Stimulated activated CD8-positive, alpha-beta memory T cell treated with anti-CD3 and anti-CD28 coated beads, Interleukin-4, amount 100 ng/mL, for 48 hours (primary cell): Measurements from ENCODE around the gene NPHP1.
"Not testable (repeated sequence)": the region's sequence is repeated elsewhere in the genome, so short reads cannot be mapped to it uniquely, and the experiment has no call there.

Source experiments
- DNase-seq: peaks from one replicate; pipeline ENCODE4 v3.0.0-alpha.2; 2020

The NPHP1 gene

DNA sequence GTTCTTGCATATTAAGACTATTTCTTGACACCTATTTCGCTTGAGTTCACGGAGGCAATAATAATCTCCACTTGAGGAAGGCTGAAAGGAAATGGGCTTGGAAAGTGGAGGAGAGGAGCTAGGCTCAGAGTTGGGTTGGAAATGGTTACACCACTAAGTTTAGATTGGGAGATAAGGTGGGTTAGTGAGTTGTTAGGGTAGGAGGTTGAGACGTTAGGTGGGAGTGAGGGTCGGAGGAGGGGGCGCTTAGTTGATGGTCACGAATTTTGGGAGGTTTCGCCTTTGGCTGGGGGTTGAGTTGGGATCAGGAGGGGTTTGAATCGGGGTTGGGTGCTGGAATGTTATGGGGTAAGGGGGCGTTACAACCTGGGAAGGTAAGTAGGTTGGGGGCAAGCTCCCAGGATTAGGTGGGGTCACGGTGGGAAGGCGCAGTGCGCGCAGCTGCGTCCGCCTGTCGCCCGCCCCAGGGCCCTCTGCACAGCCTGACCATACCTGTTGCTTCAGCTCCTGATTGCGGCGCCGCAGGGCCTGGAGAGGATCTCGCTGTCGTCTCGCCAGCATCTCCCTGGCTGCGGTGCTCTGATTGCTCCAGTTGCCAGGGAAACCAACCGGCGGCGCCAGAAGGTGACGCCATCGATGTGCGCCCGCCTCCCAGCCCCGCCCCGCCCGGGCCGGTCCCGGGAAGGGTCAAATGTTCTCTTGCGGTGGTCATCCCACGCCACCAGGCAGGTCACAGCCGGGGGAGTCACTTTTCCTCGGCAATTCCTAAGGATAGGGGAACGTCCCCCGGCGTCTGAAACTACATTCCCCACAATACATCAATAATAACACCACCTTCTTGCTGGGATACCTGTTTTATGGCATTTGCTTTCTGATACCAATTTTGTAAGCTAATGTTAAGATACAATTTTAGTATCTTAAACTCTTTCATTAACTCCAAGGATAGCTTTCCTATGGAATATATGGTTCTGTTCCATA is at the start of gene NPHP1:
NPHP1 (minus strand) TSS at position 606 of the 978 bp plus-strand sequence; CDS start at position 561, 45 bp downstream.
- DNase-seq, result peak; percentile 93

GRCh38 chr2:110248081-110248795 is 43.4 kb upstream of the NPHP1 start:
- not testable (repeated sequence) for DNase-seq

- not testable (repeated sequence) for DNase-seq
Observed at GRCh38 chr2:110245488-110246435, 40.9 kb upstream of the NPHP1 start.

DNA sequence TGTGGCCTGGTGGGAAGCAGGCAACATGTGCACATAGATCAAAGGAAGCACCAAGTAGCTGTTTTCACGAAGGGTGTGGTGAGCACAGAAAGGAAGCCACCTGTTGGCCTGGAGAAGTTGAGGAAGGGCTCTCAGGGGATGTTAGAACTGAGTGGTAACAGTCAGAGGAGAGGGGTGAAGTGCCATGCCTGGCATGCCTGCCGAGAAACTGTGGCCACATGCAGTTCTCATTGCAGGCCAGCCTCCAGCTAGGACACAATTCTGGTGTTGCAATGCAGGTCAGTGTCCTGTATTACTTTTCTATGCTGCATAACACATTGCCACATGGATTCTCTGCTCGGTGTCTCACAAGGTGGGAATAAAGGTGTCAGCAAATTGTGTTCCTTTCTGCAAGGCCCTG is 38.5 kb upstream of the NPHP1 start:
- not testable (repeated sequence) for DNase-seq

DNA sequence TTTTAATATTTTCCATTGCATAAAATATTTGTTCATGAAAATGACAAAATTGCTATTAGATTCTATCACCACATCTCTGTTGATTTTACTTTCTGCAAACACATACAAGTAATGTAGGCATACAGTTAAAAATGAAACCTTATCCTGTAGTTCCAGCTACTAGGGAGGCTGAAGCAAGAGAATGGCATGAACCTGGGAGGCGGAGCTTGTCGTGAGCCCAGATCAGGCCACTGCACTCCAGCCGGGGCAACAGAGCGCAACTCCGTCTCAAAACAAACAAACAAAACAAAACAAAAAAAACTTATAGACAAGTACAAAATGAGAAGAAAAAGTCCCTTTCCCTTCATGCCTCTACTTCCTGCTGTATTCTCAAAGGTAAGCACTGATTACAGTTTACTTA is 29.7 kb upstream of the NPHP1 start:
- DNase-seq, result not testable (repeated sequence)

GRCh38 chr2:110229886-110230285 is 25.1 kb upstream of the NPHP1 start:
- DNase-seq, result not testable (repeated sequence)

- DNase-seq, result not testable (repeated sequence)
Observed at GRCh38 chr2:110222626-110223025, 17.8 kb upstream of the NPHP1 start.

- no peak for DNase-seq
Observed at GRCh38 chr2:110221938-110222337, 17.1 kb upstream of the NPHP1 start.

DNA sequence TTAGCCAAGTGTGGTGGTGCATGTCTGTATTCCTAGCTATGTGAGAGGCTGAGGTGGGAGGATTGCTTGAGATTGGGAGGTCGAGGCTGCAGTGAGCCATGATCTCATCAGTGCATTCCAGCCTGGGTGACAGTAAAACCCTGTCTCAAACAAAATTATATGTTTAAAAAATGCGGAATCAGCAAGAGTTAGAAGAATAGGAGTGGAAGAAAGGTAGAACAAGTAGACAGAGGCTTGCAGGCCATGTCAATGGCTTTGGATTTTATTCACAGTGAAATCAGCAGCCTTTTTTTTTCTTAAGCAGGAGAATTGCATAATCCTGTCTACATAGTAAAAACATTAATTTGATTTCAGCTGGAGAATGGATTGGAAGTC is 15.4 kb upstream of the NPHP1 start:
- DNase-seq, result no peak

DNA sequence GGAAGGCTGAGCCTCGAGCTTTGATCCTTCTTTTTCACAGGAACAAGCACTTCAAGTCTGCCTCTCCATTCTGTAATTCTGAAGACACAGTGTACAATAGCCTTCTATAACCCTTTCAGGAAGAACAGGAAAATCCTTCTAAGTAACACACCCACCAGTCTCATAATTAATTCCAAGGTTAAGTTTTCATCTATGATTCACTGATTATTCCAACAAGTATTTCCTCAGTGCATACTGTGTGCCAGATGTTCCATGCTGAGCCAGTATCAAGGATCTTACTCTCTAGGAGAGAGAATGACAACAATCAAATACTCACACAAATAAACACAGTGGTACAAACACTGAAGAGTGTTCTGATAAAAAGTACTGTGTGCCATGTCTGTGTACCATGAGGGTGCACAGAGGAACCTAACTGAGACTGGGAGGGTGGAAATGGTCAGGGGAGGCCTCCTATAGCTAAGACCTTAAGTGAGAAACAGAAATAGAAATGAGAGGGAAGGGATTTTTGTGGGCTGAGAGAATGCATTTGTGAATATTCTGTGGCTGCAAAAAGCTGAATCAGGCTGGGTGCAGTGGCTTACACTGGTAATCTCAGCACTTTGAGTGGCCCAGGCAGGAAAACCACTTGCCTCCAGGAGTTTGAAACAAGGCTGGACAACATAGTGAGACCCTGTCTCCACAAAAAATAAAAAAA is 14.8 kb upstream of the NPHP1 start:
- DNase-seq, result no peak

GRCh38 chr2:110218889-110219288 is 14.1 kb upstream of the NPHP1 start:
- not testable (repeated sequence) for DNase-seq

- no peak for DNase-seq
Observed at GRCh38 chr2:110216803-110217202, 12.0 kb upstream of the NPHP1 start.

DNA sequence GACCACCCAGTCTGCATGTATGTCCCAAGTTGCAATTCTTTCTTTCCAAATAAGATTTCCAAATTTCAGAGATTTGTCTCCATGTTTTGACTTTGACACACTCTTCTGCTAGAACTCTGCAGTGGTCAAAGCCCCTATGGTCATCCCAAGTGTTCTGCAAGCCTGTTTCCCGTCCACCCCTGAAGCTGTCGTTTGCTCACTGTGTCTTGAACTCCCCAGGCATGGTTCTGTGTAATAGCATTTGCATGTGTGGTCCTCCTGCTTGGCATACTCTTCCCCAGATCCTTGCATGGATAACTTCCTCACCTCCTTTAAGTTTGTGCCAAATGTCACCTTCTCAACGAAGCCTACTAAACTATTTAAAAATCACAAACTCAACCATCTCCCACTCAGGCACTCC is 11.4 kb upstream of the NPHP1 start:
- no peak for DNase-seq

DNA sequence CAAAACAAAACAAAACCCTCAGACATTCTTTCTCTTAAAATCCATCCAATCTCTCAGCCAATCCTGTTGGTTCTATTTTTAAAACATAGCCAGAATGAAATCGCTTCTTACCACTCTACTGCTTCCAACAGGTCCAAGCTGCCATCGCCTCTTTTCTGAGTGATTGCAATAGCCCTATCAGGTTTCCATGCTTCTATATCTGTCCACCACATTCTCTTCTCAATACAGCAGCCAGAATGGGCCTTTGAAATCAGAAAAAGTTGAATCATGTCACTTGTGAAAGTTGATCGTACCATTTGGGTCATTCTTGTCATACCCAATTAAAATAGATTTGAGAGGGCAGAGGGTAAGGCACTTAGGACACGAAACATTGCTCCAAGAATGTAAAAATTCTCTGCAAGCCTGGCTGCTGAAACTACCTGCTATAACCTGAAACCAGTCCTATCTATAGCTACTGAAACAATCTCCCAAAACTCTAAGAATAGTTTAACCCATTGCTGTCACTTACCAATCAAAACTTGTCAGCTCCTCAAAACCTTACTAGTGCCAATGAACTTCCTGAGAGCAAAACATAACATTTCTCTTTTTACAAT is 10.8 kb upstream of the NPHP1 start:
- no peak for DNase-seq

- no peak for DNase-seq
Observed at GRCh38 chr2:110215091-110215490, 10.3 kb upstream of the NPHP1 start.

GRCh38 chr2:110213522-110213921 is 8.7 kb upstream of the NPHP1 start:
- not testable (repeated sequence) for DNase-seq

DNA sequence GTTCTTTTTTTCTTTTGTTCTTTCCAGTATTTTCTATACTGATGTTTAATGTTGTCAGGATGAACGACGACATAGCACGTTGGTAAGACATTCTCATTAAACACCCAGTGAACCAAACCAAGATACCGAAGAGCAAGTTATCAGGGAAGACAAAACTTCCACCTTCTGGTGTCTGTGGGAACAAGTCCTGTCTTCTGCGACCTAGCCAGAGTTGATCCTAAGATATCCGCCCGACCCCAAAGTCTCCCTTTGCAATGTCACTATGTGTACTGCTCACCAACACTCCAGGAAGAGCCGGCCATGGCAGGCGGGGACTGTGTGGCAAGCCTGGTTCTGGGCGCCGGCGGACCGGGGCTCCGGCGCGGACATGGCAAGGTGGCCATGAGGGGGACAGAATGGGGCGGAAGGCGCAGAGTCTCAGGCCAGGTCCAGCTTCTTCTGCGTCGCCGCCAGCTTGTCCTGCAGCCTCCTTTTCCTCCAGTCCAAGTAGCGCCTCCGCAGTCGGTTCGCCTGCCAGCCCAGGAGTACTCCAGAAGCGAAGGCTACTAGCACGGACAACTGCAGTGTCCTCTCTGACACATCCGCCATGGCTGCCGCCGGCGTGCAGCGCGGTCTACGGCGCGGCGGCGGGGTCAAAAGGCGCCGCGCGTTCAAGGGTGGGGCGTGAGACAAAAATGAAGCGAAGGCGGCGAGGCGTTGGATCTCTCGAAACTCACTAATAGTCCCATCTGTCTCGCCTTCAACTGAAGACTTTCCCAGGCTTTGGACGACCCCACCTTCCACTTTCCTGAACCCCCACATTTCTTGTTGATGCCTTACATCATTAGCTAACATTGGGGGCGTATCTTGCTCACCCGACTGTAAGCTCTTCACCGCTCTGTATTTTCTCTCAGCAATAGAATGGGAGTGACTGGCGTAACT is 7.4 kb upstream of the NPHP1 start, which contains the start of gene MTLN:
MTLN (minus strand) TSS at position 610 of the 921 bp plus-strand sequence; CDS start at position 588, 22 bp downstream.
- DNase-seq, result peak; percentile 65

- no peak for DNase-seq
Observed at GRCh38 chr2:110205660-110206455, 1.0 kb upstream of the NPHP1 start.

DNA sequence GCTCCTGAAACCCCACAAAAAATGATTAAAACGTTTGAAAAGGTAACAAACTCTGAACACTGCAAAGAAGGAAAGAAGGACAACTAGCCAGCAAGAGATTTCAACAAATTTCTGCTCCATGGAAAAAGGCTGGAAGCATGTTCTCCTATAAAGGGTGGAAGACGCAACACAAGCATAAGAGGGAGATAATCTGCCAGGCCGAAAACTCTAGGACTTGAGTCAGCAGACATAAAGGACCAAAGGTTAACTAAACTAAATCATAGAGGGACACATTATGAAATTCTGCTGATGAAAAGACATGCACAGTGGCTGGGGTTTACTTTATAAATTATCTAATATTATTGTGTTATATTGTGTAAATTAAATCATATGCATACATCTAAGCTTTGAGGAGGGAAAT is 6.8 kb downstream of the NPHP1 start:
- no peak for DNase-seq
